AG09309 (cell line): Measurements from ENCODE around the gene NFKBIL1.
A peak's percentile ranks its signal among the peaks of the same experiment; 100 is the strongest.
"Not testable (repeated sequence)": the region's sequence is repeated elsewhere in the genome, so short reads cannot be mapped to it uniquely, and the experiment has no call there.

Experiments used
- DNase-seq: peaks from one replicate; pipeline ENCODE4 v3.0.0-alpha.2; 2010; ENCODE audit warnings: low read depth
- H3K4me3 ChIP-seq: 2 replicates; pipeline ENCODE4 v1.5.1; 2011; ENCODE audit warnings: mild to moderate bottlenecking, low read depth, low read length, moderate library complexity; ENCODE audit not compliant: control insufficient read depth
- TF ChIP-seq, protein P1 (sequence below): IDR thresholded peaks from 2 replicates; pipeline ENCODE4 v1.5.1; 2011; ENCODE audit warnings: mild to moderate bottlenecking, low read depth, low read length, inconsistent platforms; ENCODE audit not compliant: insufficient read depth, control insufficient read depth; ENCODE audit errors: missing control alignments

NFKBIL1 gene, protein sequence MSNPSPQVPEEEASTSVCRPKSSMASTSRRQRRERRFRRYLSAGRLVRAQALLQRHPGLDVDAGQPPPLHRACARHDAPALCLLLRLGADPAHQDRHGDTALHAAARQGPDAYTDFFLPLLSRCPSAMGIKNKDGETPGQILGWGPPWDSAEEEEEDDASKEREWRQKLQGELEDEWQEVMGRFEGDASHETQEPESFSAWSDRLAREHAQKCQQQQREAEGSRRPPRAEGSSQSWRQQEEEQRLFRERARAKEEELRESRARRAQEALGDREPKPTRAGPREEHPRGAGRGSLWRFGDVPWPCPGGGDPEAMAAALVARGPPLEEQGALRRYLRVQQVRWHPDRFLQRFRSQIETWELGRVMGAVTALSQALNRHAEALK

DNA sequence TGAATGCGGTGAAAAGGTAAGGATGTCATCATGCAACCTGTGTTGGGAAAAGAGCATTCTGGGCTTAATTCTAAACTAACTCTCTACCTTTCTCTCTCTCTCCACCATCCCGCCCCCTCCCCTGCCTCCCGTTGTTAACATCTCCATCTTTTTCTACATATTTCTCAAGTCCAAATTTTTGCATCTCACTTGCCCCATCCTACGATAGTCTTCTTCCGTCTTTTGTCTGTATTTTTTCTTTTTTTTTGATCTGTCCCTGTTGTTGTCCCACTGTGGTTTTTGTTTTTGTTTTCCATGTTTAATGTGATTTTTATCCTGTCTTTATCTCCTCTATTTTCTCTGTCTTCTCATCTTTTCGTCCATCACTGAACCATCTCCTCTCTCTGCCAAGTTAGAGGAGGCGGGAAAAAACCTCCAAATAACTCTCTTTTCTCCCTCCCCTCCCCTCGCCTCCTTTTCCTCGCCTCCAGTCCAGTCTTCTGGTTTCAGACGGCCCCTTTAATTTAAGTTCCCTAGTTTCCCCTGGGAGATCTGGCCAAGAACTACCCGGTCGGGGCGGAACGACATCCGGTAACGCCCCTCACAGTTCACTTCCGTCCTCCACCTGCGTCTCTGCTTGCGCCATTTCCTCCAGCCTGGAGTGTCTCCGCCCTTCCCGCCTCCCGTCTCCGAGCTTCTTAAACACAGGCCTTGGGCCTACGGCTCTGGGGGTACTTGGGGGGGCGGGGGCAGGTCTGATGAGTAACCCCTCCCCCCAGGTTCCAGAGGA is at the start of gene NFKBIL1:
NFKBIL1 (plus strand) TSS at position 651 of the 769 bp plus-strand sequence; CDS start at position 738, 87 bp downstream.
- TF ChIP-seq, protein P1, sequence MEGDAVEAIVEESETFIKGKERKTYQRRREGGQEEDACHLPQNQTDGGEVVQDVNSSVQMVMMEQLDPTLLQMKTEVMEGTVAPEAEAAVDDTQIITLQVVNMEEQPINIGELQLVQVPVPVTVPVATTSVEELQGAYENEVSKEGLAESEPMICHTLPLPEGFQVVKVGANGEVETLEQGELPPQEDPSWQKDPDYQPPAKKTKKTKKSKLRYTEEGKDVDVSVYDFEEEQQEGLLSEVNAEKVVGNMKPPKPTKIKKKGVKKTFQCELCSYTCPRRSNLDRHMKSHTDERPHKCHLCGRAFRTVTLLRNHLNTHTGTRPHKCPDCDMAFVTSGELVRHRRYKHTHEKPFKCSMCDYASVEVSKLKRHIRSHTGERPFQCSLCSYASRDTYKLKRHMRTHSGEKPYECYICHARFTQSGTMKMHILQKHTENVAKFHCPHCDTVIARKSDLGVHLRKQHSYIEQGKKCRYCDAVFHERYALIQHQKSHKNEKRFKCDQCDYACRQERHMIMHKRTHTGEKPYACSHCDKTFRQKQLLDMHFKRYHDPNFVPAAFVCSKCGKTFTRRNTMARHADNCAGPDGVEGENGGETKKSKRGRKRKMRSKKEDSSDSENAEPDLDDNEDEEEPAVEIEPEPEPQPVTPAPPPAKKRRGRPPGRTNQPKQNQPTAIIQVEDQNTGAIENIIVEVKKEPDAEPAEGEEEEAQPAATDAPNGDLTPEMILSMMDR: no peak
- H3K4me3 ChIP-seq: peak within 1 kb of the TSS; percentile 55
- DNase-seq: peak; percentile 93

- H3K4me3 ChIP-seq: peak overlapping the region; percentile 19
- DNase-seq: no peak
- TF ChIP-seq, protein P1: no peak
Observed at GRCh38 chr6:31498748-31499147, 48.7 kb upstream of the NFKBIL1 start.

GRCh38 chr6:31499648-31500047 is 47.8 kb upstream of the NFKBIL1 start:
- H3K4me3 ChIP-seq, DNase-seq: not testable (repeated sequence)

GRCh38 chr6:31502586-31502985 is 44.8 kb upstream of the NFKBIL1 start:
- no peak for DNase-seq
- TF ChIP-seq, protein P1: no peak
- H3K4me3 ChIP-seq: no peak overlapping the region

DNA sequence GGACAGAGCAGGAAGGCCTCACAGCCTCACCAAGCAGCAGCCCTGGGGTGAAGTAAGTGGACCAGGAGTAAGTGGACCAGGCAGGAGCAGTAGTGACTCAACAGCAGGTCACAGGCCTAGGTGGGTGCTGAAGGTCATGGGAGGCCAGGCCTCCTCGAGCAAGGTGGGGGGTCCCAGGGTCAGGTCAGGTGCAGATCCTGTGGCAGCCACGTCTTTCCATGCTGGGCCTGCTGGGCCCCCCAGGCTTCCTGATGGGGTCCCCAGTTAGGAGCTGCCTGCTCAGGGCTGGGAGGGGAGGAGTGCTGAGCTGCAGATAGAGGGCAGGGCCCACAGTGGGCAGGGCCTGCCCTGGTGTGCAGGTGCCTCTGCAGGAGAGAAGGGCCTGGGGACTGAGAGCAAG is 38.4 kb upstream of the NFKBIL1 start:
- DNase-seq, H3K4me3 ChIP-seq: not testable (repeated sequence)

DNA sequence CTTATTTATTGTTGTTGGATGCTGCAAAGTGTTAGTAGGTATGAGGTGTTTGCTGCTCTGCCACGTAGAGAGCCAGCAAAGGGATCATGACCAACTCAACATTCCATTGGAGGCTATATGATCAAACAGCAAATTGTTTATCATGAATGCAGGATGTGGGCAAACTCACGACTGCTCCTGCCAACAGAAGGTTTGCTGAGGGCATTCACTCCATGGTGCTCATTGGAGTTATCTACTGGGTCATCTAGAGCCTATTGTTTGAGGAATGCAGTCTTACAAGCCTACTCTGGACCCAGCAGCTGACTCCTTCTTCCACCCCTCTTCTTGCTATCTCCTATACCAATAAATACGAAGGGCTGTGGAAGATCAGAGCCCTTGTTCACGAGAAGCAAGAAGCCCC is 37.4 kb upstream of the NFKBIL1 start:
- no peak for DNase-seq
- TF ChIP-seq, protein P1: no peak

DNA sequence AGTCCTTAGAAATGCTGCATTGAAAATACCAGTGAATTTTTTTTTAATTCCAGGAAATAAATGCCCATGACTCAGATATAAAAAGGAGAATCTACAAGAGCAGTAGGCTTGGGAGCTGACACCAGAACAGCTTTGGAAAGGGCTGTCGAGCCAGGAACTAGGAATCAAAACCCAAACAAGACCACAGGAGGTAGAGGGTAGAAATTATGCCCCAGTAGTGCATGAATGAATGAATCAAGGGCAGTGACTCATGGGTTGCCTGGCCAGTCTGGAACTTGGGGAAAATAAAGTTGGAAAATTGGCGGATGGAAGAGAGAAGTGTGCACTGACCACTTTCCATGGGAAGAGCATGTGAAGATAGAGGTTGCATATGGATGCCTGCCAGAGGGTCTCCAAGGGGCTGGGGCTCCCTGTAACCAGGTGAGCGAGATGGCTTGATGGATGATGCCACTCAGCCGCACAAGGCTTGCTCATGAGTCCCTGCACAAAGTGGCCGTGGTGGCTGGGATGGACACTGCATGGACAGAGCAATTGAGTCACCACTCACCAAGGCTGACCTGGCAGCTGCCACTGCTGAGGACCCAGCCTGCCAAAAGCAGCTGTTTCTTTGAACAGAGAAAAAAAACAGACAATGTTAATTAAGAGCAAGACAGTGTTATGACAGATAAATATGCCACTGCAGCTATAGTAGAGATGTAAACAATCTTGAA is 33.8 kb upstream of the NFKBIL1 start:
- H3K4me3 ChIP-seq: no peak overlapping the region
- TF ChIP-seq, protein P1: no peak
- DNase-seq: no peak

More for the DNA sequence above, 37.4 kb upstream of the NFKBIL1 start:
- no peak overlapping the region for H3K4me3 ChIP-seq
